ENCODE results near the gene SGMS2.

DNA sequence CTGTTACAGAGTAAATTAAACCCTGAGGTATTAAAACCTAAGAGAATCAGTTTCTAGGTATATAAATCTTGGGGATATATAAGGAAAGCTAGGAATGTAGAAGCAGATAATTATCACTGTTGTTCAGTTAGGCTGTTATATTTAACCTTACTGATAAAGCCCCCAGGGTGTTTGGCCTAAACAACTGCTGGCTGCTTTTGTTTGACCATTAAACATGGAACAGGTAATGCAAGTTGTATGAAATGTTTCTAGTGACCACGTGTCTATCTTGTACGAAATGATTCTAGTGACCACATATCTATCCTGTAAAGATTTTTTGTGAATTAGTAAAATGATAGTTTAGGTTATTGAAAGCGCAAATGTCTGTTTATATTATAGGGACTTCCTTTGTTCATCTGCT lies 52.6 kb downstream of the SGMS2 start:
- TF ChIP-seq, protein P1, sequence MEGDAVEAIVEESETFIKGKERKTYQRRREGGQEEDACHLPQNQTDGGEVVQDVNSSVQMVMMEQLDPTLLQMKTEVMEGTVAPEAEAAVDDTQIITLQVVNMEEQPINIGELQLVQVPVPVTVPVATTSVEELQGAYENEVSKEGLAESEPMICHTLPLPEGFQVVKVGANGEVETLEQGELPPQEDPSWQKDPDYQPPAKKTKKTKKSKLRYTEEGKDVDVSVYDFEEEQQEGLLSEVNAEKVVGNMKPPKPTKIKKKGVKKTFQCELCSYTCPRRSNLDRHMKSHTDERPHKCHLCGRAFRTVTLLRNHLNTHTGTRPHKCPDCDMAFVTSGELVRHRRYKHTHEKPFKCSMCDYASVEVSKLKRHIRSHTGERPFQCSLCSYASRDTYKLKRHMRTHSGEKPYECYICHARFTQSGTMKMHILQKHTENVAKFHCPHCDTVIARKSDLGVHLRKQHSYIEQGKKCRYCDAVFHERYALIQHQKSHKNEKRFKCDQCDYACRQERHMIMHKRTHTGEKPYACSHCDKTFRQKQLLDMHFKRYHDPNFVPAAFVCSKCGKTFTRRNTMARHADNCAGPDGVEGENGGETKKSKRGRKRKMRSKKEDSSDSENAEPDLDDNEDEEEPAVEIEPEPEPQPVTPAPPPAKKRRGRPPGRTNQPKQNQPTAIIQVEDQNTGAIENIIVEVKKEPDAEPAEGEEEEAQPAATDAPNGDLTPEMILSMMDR (IDR thresholded peaks at IDR 0.05), result no peak
- no peak for TF ChIP-seq POLR2A (IDR thresholded peaks at IDR 0.05)

All from adrenal gland (tissue), 5 donors.